C4-2B (cell line): ENCODE results near the gene CABLES1.

Experiments
- ZFX ChIP-seq: fragments of 450-650 bp; IDR thresholded peaks from 2 replicates; pipeline ENCODE4 v1.6.1; 2017
- TF ChIP-seq, protein P1 (sequence below): fragments of 450-650 bp; conservative IDR thresholded peaks from 2 replicates; pipeline ENCODE4 v1.5.1; 2017; ENCODE audit warnings: mild to moderate bottlenecking

DNA sequence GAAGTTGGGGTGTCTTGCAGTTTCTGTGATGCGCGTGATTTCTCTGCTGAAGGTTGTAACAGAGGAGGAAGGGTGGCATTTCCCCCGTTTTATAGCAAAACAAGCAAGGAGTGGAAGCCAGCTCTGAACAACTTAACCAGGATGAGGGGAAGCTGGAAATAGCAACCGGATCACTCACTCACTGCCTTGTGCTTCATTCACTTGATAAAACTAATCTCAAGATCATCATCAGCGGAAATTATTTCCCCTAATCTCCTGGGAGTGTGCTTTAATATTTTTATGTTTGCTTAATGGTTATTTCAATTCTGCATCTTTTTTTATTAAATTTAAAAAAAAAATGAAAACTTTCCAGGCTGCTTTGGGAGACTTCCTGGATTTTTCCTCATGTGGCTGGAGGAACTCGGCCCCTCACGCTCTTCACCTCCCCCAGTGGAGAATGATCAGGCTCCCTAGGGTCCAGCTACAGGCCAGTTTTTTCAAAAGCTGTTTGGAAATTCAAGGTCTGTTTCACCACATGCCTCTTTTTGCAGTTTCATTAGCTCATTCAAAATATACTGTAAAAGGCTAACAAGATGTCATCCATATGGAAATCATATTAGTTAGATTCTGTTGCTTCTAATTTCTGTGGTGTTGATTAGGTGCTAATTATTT is 31.7 kb downstream of the CABLES1 start:
- TF ChIP-seq, protein P1, sequence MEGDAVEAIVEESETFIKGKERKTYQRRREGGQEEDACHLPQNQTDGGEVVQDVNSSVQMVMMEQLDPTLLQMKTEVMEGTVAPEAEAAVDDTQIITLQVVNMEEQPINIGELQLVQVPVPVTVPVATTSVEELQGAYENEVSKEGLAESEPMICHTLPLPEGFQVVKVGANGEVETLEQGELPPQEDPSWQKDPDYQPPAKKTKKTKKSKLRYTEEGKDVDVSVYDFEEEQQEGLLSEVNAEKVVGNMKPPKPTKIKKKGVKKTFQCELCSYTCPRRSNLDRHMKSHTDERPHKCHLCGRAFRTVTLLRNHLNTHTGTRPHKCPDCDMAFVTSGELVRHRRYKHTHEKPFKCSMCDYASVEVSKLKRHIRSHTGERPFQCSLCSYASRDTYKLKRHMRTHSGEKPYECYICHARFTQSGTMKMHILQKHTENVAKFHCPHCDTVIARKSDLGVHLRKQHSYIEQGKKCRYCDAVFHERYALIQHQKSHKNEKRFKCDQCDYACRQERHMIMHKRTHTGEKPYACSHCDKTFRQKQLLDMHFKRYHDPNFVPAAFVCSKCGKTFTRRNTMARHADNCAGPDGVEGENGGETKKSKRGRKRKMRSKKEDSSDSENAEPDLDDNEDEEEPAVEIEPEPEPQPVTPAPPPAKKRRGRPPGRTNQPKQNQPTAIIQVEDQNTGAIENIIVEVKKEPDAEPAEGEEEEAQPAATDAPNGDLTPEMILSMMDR: no peak
- no peak for TF ChIP-seq ZFX
